ENCODE measurements around the gene IFT172.

The IFT172 gene

DNA sequence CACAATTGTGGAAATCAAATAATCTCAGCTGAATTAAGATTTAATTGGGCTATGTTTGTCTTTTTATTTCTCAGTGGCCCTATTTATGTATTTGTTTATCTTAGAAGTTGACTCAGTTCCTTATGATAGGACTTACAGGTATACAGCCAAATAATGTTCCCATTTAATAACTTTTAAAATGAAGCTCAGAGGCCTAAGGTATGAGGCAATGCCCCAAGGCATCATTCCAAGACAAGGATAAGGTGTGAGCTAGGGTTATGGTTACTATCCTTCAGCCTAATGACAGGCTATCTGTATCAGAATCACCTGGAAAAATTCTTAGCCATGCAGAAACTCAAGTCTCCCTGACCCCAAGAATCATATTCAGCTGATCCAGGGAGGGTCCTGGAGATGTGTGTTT lies 68.5 kb downstream of the IFT172 start:
- Histone ChIP-seq H3K9me3 (ENCODE audit: insufficient read depth, low read length) (no peaks in the 10 kb centered on the region), H3K79me2 (ENCODE audit: insufficient read depth, low read length) (no peaks in the 10 kb centered on the region), H3K4me2 (ENCODE audit: low read depth, low read length, poor library complexity, severe bottlenecking) (no peak overlapping the region), H3F3A (ENCODE audit: insufficient read depth) (0 out of 2 replicates have a peak, but pooled peaks cover 3% of the 10 kb centered on the region), H2AFZ (ENCODE audit: low read depth, low read length, severe bottlenecking) (no peak overlapping the region), H3K9ac (ENCODE audit: low read length) (no peak overlapping the region), H3K4me3 (ENCODE audit: insufficient read depth, low read length, poor library complexity, severe bottlenecking) (no peak overlapping the region), H4K20me1 (ENCODE audit: low read depth, low read length) (no peaks in the 10 kb centered on the region), H3K27me3 (ENCODE audit: low read length) (no peaks in the 10 kb centered on the region), H3K27ac (ENCODE audit: low read depth, low read length) (no peak overlapping the region), H3K9me2 (replicated peaks; ENCODE audit: insufficient read depth, low read length) (no peaks in the 10 kb centered on the region), H3K36me3 (ENCODE audit: low read length) (no peaks in the 10 kb centered on the region)
- TF ChIP-seq, protein P1, sequence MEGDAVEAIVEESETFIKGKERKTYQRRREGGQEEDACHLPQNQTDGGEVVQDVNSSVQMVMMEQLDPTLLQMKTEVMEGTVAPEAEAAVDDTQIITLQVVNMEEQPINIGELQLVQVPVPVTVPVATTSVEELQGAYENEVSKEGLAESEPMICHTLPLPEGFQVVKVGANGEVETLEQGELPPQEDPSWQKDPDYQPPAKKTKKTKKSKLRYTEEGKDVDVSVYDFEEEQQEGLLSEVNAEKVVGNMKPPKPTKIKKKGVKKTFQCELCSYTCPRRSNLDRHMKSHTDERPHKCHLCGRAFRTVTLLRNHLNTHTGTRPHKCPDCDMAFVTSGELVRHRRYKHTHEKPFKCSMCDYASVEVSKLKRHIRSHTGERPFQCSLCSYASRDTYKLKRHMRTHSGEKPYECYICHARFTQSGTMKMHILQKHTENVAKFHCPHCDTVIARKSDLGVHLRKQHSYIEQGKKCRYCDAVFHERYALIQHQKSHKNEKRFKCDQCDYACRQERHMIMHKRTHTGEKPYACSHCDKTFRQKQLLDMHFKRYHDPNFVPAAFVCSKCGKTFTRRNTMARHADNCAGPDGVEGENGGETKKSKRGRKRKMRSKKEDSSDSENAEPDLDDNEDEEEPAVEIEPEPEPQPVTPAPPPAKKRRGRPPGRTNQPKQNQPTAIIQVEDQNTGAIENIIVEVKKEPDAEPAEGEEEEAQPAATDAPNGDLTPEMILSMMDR (IDR thresholded peaks at IDR 0.05; ENCODE audit: insufficient read depth, low read length, poor library complexity, severe bottlenecking) = no peak
- TF ChIP-seq EZH2phosphoT487 (conservative IDR thresholded peaks at IDR 0.05; ENCODE audit: low read length) = no peak

DNA sequence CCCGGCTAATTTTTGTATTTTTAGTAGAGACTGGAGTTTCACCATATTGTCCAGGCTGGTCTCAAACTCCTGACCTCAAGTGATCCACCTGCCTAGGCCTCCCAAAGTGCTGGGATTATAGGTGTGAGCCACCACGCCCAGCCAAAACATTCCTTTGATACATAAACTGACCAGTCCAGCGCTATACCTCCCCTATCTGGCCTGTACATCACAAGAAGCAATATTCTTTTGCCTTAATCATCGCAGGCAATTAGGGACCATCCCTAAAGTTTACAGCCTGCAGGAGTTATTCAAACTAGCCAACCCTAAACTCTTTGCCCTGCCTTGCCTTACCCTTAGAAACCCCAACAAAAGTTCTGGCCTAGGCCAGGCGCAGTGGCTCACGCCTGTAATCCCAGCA lies 73.4 kb downstream of the IFT172 start:
- Histone ChIP-seq H3K36me3 (ENCODE audit: low read length) (no peaks in the 10 kb centered on the region), H3K9me3 (ENCODE audit: insufficient read depth, low read length) (no peaks in the 10 kb centered on the region), H3K27me3 (ENCODE audit: low read length) (no peaks in the 10 kb centered on the region), H3K4me2 (ENCODE audit: low read depth, low read length, poor library complexity, severe bottlenecking) (no peak overlapping the region), H3K9me2 (replicated peaks; ENCODE audit: insufficient read depth, low read length) (no peaks in the 10 kb centered on the region), H3K9ac (ENCODE audit: low read length) (no peak overlapping the region), H3F3A (ENCODE audit: insufficient read depth) (no peaks in the 10 kb centered on the region), H3K27ac (ENCODE audit: low read depth, low read length) (no peak overlapping the region), H4K20me1 (ENCODE audit: low read depth, low read length) (no peaks in the 10 kb centered on the region), H3K4me3 (ENCODE audit: insufficient read depth, low read length, poor library complexity, severe bottlenecking) (no peak overlapping the region), H2AFZ (ENCODE audit: low read depth, low read length, severe bottlenecking) (no peak overlapping the region), H3K79me2 (ENCODE audit: insufficient read depth, low read length) (no peaks in the 10 kb centered on the region)
- no peak for TF ChIP-seq EZH2phosphoT487 (conservative IDR thresholded peaks at IDR 0.05; ENCODE audit: low read length)
- TF ChIP-seq, protein P1 (IDR thresholded peaks at IDR 0.05; ENCODE audit: insufficient read depth, low read length, poor library complexity, severe bottlenecking) = no peak

DNA sequence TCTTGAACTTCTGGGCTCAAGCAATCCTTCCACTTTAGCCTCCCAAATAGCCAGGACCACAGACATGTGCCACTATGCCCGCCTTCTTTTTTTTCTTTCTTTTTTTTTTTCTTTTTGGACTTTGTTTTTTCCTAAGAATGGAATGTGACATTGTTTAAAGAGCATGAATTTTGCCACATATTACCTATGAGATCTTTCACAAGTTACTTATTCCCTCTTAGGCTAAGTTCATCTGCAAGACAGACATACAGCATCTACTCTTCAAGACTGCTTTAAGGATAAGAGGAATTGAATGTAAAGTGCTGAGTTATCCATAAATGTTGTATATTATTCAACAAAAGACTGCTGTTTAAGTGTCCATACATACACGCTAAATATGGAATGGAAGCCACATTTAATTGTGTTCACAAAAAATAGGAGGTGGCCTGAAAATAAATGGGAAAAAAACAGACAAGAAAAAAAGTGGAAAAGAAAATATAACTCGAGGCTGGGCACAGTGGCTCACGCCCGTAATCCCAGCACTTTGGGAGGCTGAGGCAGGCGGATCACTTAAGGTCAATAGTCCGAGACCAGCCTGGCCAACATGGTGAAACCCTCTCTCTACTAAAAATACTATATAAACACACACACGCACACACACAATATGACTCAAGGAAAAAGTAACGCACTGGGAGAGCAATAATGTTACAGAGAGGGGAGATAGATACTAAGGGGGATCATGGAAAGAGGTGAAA lies 77.0 kb downstream of the IFT172 start:
- no peak overlapping the region for H3K27ac ChIP-seq (ENCODE audit: low read depth, low read length)
- H3K79me2 ChIP-seq (ENCODE audit: insufficient read depth, low read length) = peaks cover 18% of the 10 kb centered on the region
- H3K9me2 ChIP-seq (replicated peaks; ENCODE audit: insufficient read depth, low read length) = no peaks in the 10 kb centered on the region
- H3K4me3 ChIP-seq (ENCODE audit: insufficient read depth, low read length, poor library complexity, severe bottlenecking) = no peak overlapping the region
- H3K9me3 ChIP-seq (ENCODE audit: insufficient read depth, low read length) = no peaks in the 10 kb centered on the region
- no peak overlapping the region for H3K4me2 ChIP-seq (ENCODE audit: low read depth, low read length, poor library complexity, severe bottlenecking)
- TF ChIP-seq EZH2phosphoT487 (conservative IDR thresholded peaks at IDR 0.05; ENCODE audit: low read length) = no peak
- TF ChIP-seq, protein P1 (IDR thresholded peaks at IDR 0.05; ENCODE audit: insufficient read depth, low read length, poor library complexity, severe bottlenecking) = no peak
- H3K9ac ChIP-seq (ENCODE audit: low read length) = no peak overlapping the region
- peaks cover 9% of the 10 kb centered on the region; the same call in 1 of the 2 replicates for H4K20me1 ChIP-seq (ENCODE audit: low read depth, low read length)
- no peaks in the 10 kb centered on the region for H3K27me3 ChIP-seq (ENCODE audit: low read length)
- peaks cover 1% of the 10 kb centered on the region; the same call in 1 of the 2 replicates for H3K36me3 ChIP-seq (ENCODE audit: low read length)
- H2AFZ ChIP-seq (ENCODE audit: low read depth, low read length, severe bottlenecking) = no peak overlapping the region
- H3F3A ChIP-seq (ENCODE audit: insufficient read depth) = peaks cover 5% of the 10 kb centered on the region; the same call in 1 of the 2 replicates

Measured in SU-DHL-6 (cell line).